Neural cell (in vitro differentiated cells): ENCODE measurements around the gene IFNK.

ENCODE experiments used
- CTCF ChIP-seq: fragments of 450-650 bp; IDR thresholded peaks from 2 replicates; pipeline ENCODE4 v1.5.1; 2014; ENCODE audit warnings: antibody characterized with exemption, mild to moderate bottlenecking, moderate library complexity; ENCODE audit not compliant: poor library complexity, severe bottlenecking
- EP300 ChIP-seq: fragments of 450-650 bp; conservative IDR thresholded peaks from 2 replicates; pipeline ENCODE4 v1.6.1; 2014; ENCODE audit warnings: antibody characterized with exemption, mild to moderate bottlenecking, moderate library complexity; ENCODE audit not compliant: poor library complexity, severe bottlenecking
- TAF1 ChIP-seq: IDR thresholded peaks from 2 replicates; pipeline ENCODE4 v1.6.1; 2012; ENCODE audit warnings: low read depth

- TF ChIP-seq EP300 (no peak), CTCF (no peak), TAF1 (no peak)
These were observed 36.9 kb upstream of the IFNK start for GRCh38 chr9:27487128-27487640.
